GM03348 (cell line): ENCODE results near the gene VWA8.

Experiments
- DNase-seq: peaks from one replicate; pipeline ENCODE4 v3.0.0; 2012; ENCODE audit warnings: low spot score

The VWA8 gene

GRCh38 chr13:41614671-41615527 is 346.0 kb downstream of the VWA8 start:
- DNase-seq: no peak

GRCh38 chr13:41613984-41614661 is 346.8 kb downstream of the VWA8 start:
- peak; percentile 82 for DNase-seq

- peak; percentile 10 for DNase-seq
These were observed 347.4 kb downstream of the VWA8 start for GRCh38 chr13:41613471-41613870.

GRCh38 chr13:41611385-41611784 is 349.5 kb downstream of the VWA8 start:
- DNase-seq: no peak

- DNase-seq: peak; percentile 74
These were observed 350.5 kb downstream of the VWA8 start for GRCh38 chr13:41610404-41610803.

- no peak for DNase-seq
These were observed 351.1 kb downstream of the VWA8 start for GRCh38 chr13:41609828-41610227.

GRCh38 chr13:41608839-41609177 is 352.1 kb downstream of the VWA8 start:
- no peak for DNase-seq

- no peak for DNase-seq
These were observed 352.6 kb downstream of the VWA8 start for GRCh38 chr13:41608111-41608838.

- no peak for DNase-seq
These were observed 354.3 kb downstream of the VWA8 start for GRCh38 chr13:41606646-41607045.

GRCh38 chr13:41605319-41606285 is 355.3 kb downstream of the VWA8 start:
- DNase-seq: no peak

GRCh38 chr13:41603917-41604316 is 357.0 kb downstream of the VWA8 start:
- no peak for DNase-seq

- peak; percentile 34 for DNase-seq
These were observed 359.0 kb downstream of the VWA8 start for GRCh38 chr13:41601718-41602445.

- no peak for DNase-seq
These were observed 361.3 kb downstream of the VWA8 start for GRCh38 chr13:41599619-41600018.

- no peak for DNase-seq
These were observed 363.4 kb downstream of the VWA8 start for GRCh38 chr13:41597348-41598041.

- peak; percentile 13 for DNase-seq
These were observed 364.7 kb downstream of the VWA8 start for GRCh38 chr13:41596190-41596589.

- no peak for DNase-seq
These were observed 365.6 kb downstream of the VWA8 start for GRCh38 chr13:41595298-41595697.

GRCh38 chr13:41590643-41591042 is 370.3 kb downstream of the VWA8 start:
- no peak for DNase-seq

GRCh38 chr13:41590122-41590521 is 370.8 kb downstream of the VWA8 start:
- DNase-seq: no peak

GRCh38 chr13:41589434-41589833 is 371.5 kb downstream of the VWA8 start:
- no peak for DNase-seq

GRCh38 chr13:41588899-41589298 is 372.0 kb downstream of the VWA8 start:
- DNase-seq: peak; percentile 80
